Effector memory CD8-positive, alpha-beta T cell (primary cell): ENCODE data around the gene BAK1.
"Not testable (repeated sequence)": the region's sequence is repeated elsewhere in the genome, so short reads cannot be mapped to it uniquely, and the experiment has no call there.

Source experiments
- ATAC-seq: fragments of 150-1000 bp; cut with Tn5 transposase; replicated peaks from 2 replicates; pipeline ENCODE4 v1.10.0; 2021; ENCODE audit warnings: mild to moderate bottlenecking, moderate library complexity
- DNase-seq, 3 experiments: peaks; one replicate each; pipeline ENCODE4 v3.0.0; 2021
- H3K27ac Mint-ChIP-seq, 2 donors: one replicate each; pipeline ENCODE4 v1.8.0; 2022; ENCODE audit warnings: mild to moderate bottlenecking in 2 of 2, mixed read lengths in 2 of 2, moderate library complexity in 2 of 2
- H3K27me3 Mint-ChIP-seq, 2 donors: one replicate each; pipeline ENCODE4 v1.8.0; 2022; ENCODE audit warnings: mixed read lengths in 2 of 2
- H3K36me3 Mint-ChIP-seq: one replicate; pipeline ENCODE4 v1.8.0; 2022; ENCODE audit warnings: mild to moderate bottlenecking, moderate library complexity, mixed read lengths; ENCODE audit not compliant: insufficient read depth
- H3K4me1 Mint-ChIP-seq, 2 donors: one replicate each; pipeline ENCODE4 v1.8.0; 2022; ENCODE audit warnings: low read depth in 2 of 2, mixed read lengths in 2 of 2
- H3K4me3 Mint-ChIP-seq, 2 donors: one replicate each; pipeline ENCODE4 v1.8.0; 2022; ENCODE audit warnings: mild to moderate bottlenecking in 2 of 2, mixed read lengths in 2 of 2, moderate library complexity in 2 of 2
- H3K9me3 Mint-ChIP-seq, 2 donors: one replicate each; pipeline ENCODE4 v1.8.0; 2022; ENCODE audit warnings: mixed read lengths in 2 of 2

The BAK1 gene

GRCh38 chr6:33545292-33545691 lies 34.8 kb downstream of the BAK1 start:
- H3K4me3 Mint-ChIP-seq, ATAC-seq, H3K36me3 Mint-ChIP-seq, H3K9me3 Mint-ChIP-seq, DNase-seq, H3K27ac Mint-ChIP-seq, H3K27me3 Mint-ChIP-seq: not testable (repeated sequence)
- H3K4me1 Mint-ChIP-seq: peaks cover 12 to 14% of the 10 kb centered on the region in 2 donors

GRCh38 chr6:33543116-33543515 lies 37.0 kb downstream of the BAK1 start:
- H3K4me3 Mint-ChIP-seq: no peak overlapping the region
- H3K9me3 Mint-ChIP-seq: no peaks in the 10 kb centered on the region
- H3K4me1 Mint-ChIP-seq: peaks cover 5 to 6% of the 10 kb centered on the region in 2 donors
- DNase-seq (no peak), ATAC-seq (no peak)
- H3K27ac Mint-ChIP-seq: no peak overlapping the region
- peaks cover 3% of the 10 kb centered on the region for H3K36me3 Mint-ChIP-seq
- H3K27me3 Mint-ChIP-seq: no peaks in the 10 kb centered on the region

GRCh38 chr6:33540768-33541167 lies 39.3 kb downstream of the BAK1 start:
- DNase-seq (no peak), ATAC-seq (no peak)
- H3K4me3 Mint-ChIP-seq: no peak overlapping the region
- no peaks in the 10 kb centered on the region for H3K36me3 Mint-ChIP-seq
- no peaks in the 10 kb centered on the region for H3K27me3 Mint-ChIP-seq
- H3K9me3 Mint-ChIP-seq: no peaks in the 10 kb centered on the region
- H3K4me1 Mint-ChIP-seq: peaks cover 0 to 4% of the 10 kb centered on the region in 2 donors
- no peak overlapping the region for H3K27ac Mint-ChIP-seq

- H3K4me3 Mint-ChIP-seq: no peak overlapping the region
- H3K9me3 Mint-ChIP-seq: no peaks in the 10 kb centered on the region
Measured at GRCh38 chr6:33534702-33535101, 45.4 kb downstream of the BAK1 start.

GRCh38 chr6:33533163-33533869 lies 46.8 kb downstream of the BAK1 start:
- peaks cover 13 to 17% of the 10 kb centered on the region in 2 donors for H3K4me1 Mint-ChIP-seq
- H3K27ac Mint-ChIP-seq: peak overlapping the region; percentile 84 to 88
- ATAC-seq (peak; percentile 83), DNase-seq (peak; percentile 52 to 68 (median 54))
- not testable (repeated sequence) for H3K27me3 Mint-ChIP-seq, H3K9me3 Mint-ChIP-seq
- H3K36me3 Mint-ChIP-seq: peaks cover 16% of the 10 kb centered on the region
- peak overlapping the region; percentile 71 to 79 for H3K4me3 Mint-ChIP-seq

More at GRCh38 chr6:33534702-33535101, 45.4 kb downstream of the BAK1 start:
- no peak for DNase-seq
- H3K27ac Mint-ChIP-seq: no peak overlapping the region
- ATAC-seq: no peak
- peaks cover 16% of the 10 kb centered on the region for H3K36me3 Mint-ChIP-seq
- H3K4me1 Mint-ChIP-seq: peaks cover 13 to 17% of the 10 kb centered on the region in 2 donors
- no peaks in the 10 kb centered on the region for H3K27me3 Mint-ChIP-seq

- not testable (repeated sequence) for H3K4me3 Mint-ChIP-seq, H3K27me3 Mint-ChIP-seq, H3K27ac Mint-ChIP-seq
Measured at GRCh38 chr6:33532431-33532830, 47.6 kb downstream of the BAK1 start.

GRCh38 chr6:33530617-33531016 lies 49.5 kb downstream of the BAK1 start:
- not testable (repeated sequence) for ATAC-seq, H3K27me3 Mint-ChIP-seq, H3K4me3 Mint-ChIP-seq, DNase-seq, H3K9me3 Mint-ChIP-seq
- H3K4me1 Mint-ChIP-seq: peaks cover 8 to 17% of the 10 kb centered on the region in 2 donors
- peak overlapping the region in 1 of 2 donors; percentile 49 for H3K27ac Mint-ChIP-seq
- H3K36me3 Mint-ChIP-seq: peaks cover 16% of the 10 kb centered on the region

More at GRCh38 chr6:33532431-33532830, 47.6 kb downstream of the BAK1 start:
- ATAC-seq, H3K9me3 Mint-ChIP-seq, DNase-seq: not testable (repeated sequence)
- peaks cover 8 to 17% of the 10 kb centered on the region in 2 donors for H3K4me1 Mint-ChIP-seq
- H3K36me3 Mint-ChIP-seq: peaks cover 16% of the 10 kb centered on the region
